Stimulated activated CD4-positive, alpha-beta T cell treated with anti-CD3 and anti-CD28 coated beads, Interleukin-4, amount 100 ng/mL, for 1 hour (primary cell): ENCODE measurements around the gene INPP5E.

ENCODE experiments used
- DNase-seq: peaks from one replicate; pipeline ENCODE4 v3.0.0-alpha.2; 2020

INPP5E gene

GRCh38 chr9:136473354-136473721, 33.7 kb upstream of the INPP5E start:
- DNase-seq = no peak

DNA sequence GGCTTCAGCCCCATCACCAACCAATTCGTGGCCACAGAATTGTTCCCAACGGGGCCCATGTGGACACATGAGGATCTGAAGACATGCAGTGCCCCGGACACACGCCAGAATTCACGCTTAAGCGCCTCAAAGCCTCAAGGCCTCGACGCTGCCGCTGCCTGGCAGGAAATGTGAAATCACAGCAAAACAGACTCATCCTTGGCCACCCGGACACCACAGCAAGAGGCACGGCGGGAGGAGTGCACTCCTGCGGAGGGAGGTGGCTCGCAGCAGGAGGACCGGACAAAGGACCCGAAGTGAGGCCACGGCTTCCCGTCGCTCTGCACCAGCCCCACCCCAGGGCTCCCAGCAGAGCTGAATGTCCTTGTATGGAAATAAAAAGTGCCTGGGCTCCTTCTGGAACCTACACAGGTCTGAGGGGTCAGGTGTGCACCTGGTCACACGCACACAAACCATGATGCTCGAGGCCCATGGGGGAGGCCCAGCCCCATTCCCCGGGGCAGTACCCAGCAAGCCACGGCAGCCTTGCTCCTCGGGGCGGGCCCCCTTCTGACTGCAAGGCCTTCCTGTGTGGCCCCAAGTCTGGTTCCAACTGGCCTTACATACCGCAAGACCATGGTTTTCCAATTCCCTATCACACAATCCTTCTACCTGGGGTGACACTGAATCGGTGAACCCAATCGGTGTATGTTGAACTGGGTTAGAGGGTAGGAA, 33.2 kb upstream of the INPP5E start:
- DNase-seq = no peak

GRCh38 chr9:136471802-136472487, 32.3 kb upstream of the INPP5E start:
- no peak for DNase-seq

- no peak for DNase-seq
Measured at GRCh38 chr9:136470792-136471469, 31.3 kb upstream of the INPP5E start.

DNA sequence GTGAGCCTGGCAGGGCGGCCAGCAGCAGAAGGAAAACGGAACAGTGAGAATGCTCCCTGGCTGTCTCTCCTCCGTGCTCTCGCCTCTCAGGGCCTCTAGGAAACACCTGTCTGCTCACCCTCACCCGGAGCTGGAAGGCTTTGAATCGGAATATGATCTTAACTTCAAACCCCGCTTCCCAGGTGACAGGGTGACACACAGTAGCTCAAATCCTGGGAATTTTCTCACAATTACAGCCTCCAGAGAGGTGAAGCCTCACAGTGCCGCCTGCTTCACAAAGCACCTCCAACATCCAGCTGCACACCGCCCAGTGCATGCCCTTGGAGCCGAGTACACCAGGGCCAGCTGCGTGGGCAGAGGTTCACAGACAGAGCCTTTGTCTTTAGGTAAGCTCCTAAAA, 30.7 kb upstream of the INPP5E start:
- no peak for DNase-seq

DNA sequence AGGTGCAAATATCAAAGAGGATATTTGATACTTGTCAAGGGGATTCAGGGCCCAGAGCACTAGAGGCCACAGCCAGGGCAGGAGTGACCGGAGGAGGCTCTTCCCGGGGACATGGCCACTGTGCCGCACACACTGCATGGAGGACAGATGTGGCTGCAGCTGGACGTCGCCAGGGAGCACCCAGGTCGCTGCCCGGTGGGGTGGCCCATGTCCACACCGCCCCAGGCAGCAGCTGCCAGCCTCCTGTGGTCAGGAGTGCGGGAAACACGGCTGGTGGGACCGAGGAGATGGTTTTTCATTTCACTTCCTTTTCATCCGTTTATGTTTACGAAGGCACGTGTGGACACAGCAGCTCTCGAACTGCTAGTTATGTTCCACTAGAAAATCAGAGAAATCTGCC, 28.1 kb upstream of the INPP5E start:
- no peak for DNase-seq

GRCh38 chr9:136466155-136466541, 26.5 kb upstream of the INPP5E start:
- DNase-seq = no peak

- DNase-seq = no peak
Measured at GRCh38 chr9:136465500-136466154, 26.0 kb upstream of the INPP5E start.

DNA sequence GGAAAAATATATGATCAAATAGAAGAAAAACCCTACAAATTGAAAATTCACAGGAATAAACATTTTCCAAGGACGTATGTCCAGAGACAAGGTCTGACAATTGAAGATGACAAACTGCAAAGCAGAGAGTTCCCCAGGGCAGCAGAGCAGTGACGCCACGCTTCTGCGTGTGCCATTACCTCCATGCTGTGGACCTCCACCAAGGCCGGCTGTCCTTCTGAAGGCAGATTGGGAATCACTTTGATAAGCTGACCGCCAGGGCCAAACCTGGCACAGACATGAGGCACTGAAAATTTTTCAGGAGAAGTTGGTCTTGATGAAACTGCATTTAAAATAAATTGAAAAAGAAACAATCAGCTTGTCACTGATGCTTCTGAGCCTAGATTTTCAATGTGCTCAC, 24.6 kb upstream of the INPP5E start:
- DNase-seq = no peak

GRCh38 chr9:136463578-136463977, 23.9 kb upstream of the INPP5E start:
- DNase-seq = no peak

DNA sequence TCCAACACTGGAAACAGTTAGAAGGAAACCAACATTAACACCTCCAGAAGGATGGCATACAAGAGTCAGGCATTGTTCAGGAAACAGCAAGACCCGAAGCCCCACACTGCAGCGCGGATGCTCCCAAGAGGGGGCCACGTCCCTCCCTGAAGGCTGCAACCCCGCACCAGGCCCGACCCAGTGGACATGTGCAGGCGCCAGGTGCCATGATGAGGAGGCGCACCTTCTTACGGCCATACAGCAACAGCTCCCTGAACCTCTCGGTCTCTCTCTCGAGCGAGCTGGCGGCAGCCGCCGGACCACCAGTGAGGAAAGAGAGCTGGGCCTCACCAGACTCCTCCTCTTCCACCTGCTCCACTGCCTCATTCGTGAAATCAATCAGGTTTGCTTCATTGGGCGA, 23.0 kb upstream of the INPP5E start:
- DNase-seq = no peak

DNA sequence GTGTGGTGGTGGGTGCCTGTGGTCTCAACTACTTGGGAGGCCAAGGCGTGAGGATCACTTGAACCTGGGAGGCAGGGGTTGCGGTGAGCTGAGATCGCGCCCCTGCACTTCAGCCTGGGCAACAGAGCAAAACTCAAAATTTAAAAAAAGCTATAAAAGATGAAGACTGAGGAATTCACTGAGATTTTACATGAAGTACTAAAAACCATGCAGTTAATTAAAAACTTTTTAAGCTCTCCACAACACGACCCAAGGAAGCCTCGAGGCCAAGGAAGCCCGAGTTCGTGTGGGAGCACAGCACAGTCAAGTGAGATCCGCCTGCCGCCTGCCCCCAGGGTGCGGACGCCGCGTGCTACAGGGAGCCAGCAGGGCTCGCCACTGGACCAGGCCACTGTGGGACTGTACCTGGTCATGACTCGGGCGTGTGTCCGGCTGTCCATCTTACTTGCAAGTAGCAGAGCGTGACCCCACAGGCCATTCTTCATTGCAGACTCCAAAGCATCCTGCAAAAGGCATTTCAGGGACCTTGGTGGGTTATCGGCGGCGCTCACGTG, 21.2 kb upstream of the INPP5E start:
- no peak for DNase-seq

GRCh38 chr9:136459425-136459824, 19.8 kb upstream of the INPP5E start:
- DNase-seq = no peak

DNA sequence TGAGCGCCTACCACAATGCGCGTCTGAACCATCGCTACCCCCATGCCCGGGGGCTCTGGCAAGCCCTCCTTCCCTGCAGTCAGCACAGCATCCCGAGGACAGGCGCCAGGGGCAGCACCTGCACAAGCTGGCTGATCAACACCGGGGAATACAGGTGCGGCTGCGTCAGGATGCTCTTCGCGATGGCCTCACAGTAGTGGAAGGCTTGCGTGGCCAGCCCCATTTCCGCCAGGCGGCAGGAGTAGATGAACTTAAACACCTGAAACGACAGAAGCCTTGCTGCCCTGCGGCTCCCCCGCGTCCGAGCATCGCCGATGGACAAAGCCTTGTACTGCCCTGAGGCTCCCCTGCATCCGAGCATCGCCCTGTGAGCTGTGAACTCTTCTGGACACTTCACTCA, 17.7 kb upstream of the INPP5E start:
- no peak for DNase-seq

- DNase-seq = no peak
Measured at GRCh38 chr9:136456258-136456657, 16.6 kb upstream of the INPP5E start.

DNA sequence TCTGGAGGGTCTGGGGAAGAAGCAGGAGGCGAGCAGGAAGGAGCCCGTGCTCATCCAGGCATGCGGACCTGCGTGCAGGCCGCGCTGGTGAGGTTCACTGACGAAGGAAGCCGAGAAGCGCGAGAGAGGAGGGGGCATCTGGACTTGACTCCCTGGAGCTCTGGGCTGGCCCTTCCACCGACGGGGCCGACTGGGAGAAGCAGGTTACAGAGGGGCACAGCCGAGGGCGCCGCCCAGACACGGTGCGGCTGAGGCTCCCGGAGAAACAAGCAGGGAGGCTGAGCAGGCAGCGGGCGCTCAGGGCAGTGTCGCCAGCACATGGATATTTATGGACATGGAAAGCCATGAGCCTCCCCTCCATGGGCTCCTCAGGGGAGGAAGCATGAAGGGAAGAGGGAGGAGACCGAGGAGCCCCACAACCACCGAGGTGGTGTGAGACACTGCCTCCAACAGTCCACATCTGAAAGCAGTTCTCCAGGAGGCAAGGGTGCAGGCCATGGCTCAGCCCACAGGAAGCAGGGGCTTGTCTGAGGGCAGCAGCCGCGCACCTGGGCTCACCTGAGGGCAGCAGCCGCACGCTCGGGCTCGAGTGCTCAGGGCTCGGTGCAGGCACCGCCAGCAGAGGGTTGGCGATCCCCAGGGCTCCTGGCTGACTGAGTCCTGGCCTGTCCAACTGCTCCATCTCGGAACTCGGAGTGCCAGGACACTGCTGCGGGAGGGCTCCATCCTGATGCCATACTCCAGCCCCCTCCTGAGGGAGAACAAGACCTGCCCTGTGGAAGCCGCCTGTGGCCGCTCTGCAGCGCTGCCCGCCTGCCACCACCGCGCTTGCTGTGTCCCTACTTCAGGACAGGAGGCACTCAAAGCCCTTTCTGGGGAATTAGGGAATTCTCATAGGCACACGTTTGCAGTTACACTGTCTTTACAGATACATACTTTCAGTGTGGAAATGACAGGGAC, 15.7 kb upstream of the INPP5E start:
- DNase-seq = no peak

DNA sequence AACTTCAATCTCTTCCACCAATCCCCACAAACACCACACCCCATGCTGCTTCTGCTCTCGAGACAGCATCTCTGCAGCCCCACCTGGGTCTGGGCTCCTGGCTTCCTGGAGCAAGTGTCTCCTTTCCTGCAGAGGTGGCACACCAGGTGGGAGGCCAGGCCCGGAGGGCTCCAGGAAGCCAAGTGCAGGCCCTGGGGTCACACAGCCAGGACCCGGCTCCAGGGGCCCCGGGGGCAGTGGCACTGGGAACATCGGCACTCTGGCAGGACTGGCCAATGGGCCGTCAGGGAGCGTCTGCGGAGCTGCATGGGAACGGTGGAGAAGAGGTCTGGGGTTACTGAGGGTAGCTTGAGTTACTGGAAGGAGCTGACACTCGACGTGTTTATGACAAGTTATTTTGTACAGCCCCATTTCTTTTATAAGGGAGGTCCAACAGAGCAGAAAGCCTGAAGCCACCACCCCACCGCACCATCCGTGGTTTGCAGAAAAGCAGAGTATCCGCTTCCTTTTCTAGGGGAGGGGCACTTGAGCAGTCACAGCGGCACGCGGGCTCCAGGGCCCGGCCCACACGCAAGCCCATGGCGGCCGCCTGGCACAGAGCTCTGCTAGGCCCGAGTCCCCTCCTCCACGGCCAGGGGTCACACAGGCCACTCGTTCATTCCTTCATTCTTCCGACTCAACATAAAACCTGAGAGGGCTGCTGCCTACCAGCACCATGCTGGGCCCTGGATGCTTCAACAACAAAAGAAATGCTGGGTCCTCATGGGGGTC, 14.6 kb upstream of the INPP5E start:
- no peak for DNase-seq

GRCh38 chr9:136453326-136453725, 13.7 kb upstream of the INPP5E start:
- DNase-seq = no peak

GRCh38 chr9:136451221-136451877, 11.7 kb upstream of the INPP5E start:
- no peak for DNase-seq

- no peak for DNase-seq
Measured at GRCh38 chr9:136448655-136449054, 9.0 kb upstream of the INPP5E start.
